Esophagus muscularis mucosa (tissue), 4 donors: ENCODE data around the gene IGSF6.
A peak's percentile ranks its signal among the peaks of the same experiment; 100 is the strongest.

ENCODE experiments used
- EP300 ChIP-seq: sonication (generic); formaldehyde crosslinking; IDR thresholded peaks from one replicate; pipeline ENCODE4 v1.6.1; 2017; ENCODE audit warnings: antibody characterized with exemption
- POLR2A ChIP-seq: fragments of 450-650 bp; IDR thresholded peaks from one replicate; pipeline ENCODE4 v1.6.1; 2017; ENCODE audit warnings: antibody characterized with exemption, moderate library complexity, mild to moderate bottlenecking, low read depth
- TF ChIP-seq, protein P1 (sequence below), 3 experiments: fragments of 200-600 bp in 2 of 3; fragments of 450-650 bp in 1 of 3; sonication (generic) in 2 of 3; IDR thresholded peaks; one replicate each; pipeline ENCODE4 v1.5.1; 2017 to 2019; ENCODE audit warnings: antibody characterized with exemption in 3 of 3, mild to moderate bottlenecking in 2 of 3, moderate library complexity in 1 of 3

- TF ChIP-seq POLR2A (no peak), EP300 (no peak)
- TF ChIP-seq, protein P1, sequence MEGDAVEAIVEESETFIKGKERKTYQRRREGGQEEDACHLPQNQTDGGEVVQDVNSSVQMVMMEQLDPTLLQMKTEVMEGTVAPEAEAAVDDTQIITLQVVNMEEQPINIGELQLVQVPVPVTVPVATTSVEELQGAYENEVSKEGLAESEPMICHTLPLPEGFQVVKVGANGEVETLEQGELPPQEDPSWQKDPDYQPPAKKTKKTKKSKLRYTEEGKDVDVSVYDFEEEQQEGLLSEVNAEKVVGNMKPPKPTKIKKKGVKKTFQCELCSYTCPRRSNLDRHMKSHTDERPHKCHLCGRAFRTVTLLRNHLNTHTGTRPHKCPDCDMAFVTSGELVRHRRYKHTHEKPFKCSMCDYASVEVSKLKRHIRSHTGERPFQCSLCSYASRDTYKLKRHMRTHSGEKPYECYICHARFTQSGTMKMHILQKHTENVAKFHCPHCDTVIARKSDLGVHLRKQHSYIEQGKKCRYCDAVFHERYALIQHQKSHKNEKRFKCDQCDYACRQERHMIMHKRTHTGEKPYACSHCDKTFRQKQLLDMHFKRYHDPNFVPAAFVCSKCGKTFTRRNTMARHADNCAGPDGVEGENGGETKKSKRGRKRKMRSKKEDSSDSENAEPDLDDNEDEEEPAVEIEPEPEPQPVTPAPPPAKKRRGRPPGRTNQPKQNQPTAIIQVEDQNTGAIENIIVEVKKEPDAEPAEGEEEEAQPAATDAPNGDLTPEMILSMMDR (IDR thresholded peaks at IDR 0.05) = peak; percentile 51 to 87 (median 76)
These were observed 4.7 kb upstream of the IGSF6 start for GRCh38 chr16:21656795-21657768.
